ENCODE measurements around the gene RARA.

Gene RARA

GRCh38 chr17:40399185-40399584 lies 90.2 kb downstream of the RARA start:
- in situ Hi-C loops (cut with HindIII; ENCODE audit: low sequenced_read_pairs): no loop called here
- TF ChIP-seq CTCF (IDR thresholded peaks at IDR 0.05; ENCODE audit: low read depth, low read length, missing control alignments): peak; percentile 50
- DNase-seq (ENCODE audit: low read depth): peak; percentile 53
- H3K4me3 ChIP-seq (ENCODE audit: low read depth, low read length): no peak overlapping the region

GRCh38 chr17:40402668-40403067 lies 93.7 kb downstream of the RARA start:
- TF ChIP-seq CTCF (IDR thresholded peaks at IDR 0.05; ENCODE audit: low read depth, low read length, missing control alignments): no peak
- no peak overlapping the region for H3K4me3 ChIP-seq (ENCODE audit: low read depth, low read length)
- DNase-seq (ENCODE audit: low read depth): no peak
- in situ Hi-C loops (cut with HindIII; ENCODE audit: low sequenced_read_pairs): no loop called here

GRCh38 chr17:40404003-40404402 lies 95.0 kb downstream of the RARA start:
- H3K4me3 ChIP-seq (ENCODE audit: low read depth, low read length): no peak overlapping the region
- in situ Hi-C loops (cut with HindIII; ENCODE audit: low sequenced_read_pairs): no loop called here
- no peak for TF ChIP-seq CTCF (IDR thresholded peaks at IDR 0.05; ENCODE audit: low read depth, low read length, missing control alignments)
- no peak for DNase-seq (ENCODE audit: low read depth)

Data from astrocyte of the cerebellum (primary cell).